GM12892 (cell line): Measurements from ENCODE around the gene CHMP4B.

ENCODE experiments used
- POLR2A ChIP-seq: IDR thresholded peaks from 2 replicates; pipeline ENCODE4 v1.6.1; 2011; ENCODE audit warnings: low read depth, low read length, control low read depth
- POLR2AphosphoS5 ChIP-seq: IDR thresholded peaks from 2 replicates; pipeline ENCODE4 v1.6.1; 2011; ENCODE audit warnings: low read depth, low read length, control low read depth

- TF ChIP-seq POLR2AphosphoS5 (no peak), POLR2A (peak; percentile 70; the same call in 1 of the 2 replicates)
These were observed at the start of gene CHMP4B for GRCh38 chr20:33810885-33811775.
